HEK293 (cell line): Measurements from ENCODE around the gene MGAT4A.

Source experiments
- CTCF ChIA-PET: fragments of 350-600 bp; formaldehyde crosslinking; extraction: SDS; loops from one replicate; lab custom pipeline; 2021; ENCODE audit warnings: antibody characterized with exemption; lab: Yijun Ruan, JAX
- POLR2A ChIA-PET: fragments of 300-600 bp; formaldehyde crosslinking; extraction: SDS; loops from one replicate; lab custom pipeline; 2020; ENCODE audit warnings: antibody characterized with exemption, inconsistent platforms; lab: Yijun Ruan, JAX
- H3K27ac ChIP-seq: fragments of 200-500 bp; sonication (Bioruptor generic); 2 replicates; pipeline ENCODE4 v1.5.1; 2014; ENCODE audit warnings: low read depth, low read length, control low read depth, inconsistent platforms; ENCODE audit errors: extremely low read depth
- H3K36me3 ChIP-seq, 2 experiments: fragments of 200-500 bp in 1 of 2; sonication (Bioruptor generic) in 1 of 2; 1 replicate in 1 of 2; 2 replicates in 1 of 2; pipeline ENCODE4 v1.5.1; 2014 to 2017; ENCODE audit warnings: inconsistent platforms in 2 of 2, low read length in 2 of 2; ENCODE audit not compliant: control insufficient read depth in 2 of 2, insufficient read depth in 1 of 2
- H3K4me1 ChIP-seq: fragments of 200-500 bp; sonication (Bioruptor generic); 2 replicates; pipeline ENCODE4 v1.5.1; 2014; ENCODE audit warnings: mild to moderate bottlenecking, low read length, inconsistent platforms; ENCODE audit not compliant: control insufficient read depth, insufficient read depth
- H3K4me3 ChIP-seq: 2 replicates; pipeline ENCODE4 v1.5.1; 2011; ENCODE audit warnings: low read depth, mild to moderate bottlenecking, control low read depth, low read length, moderate library complexity
- H3K9me3 ChIP-seq: fragments of 200-500 bp; sonication (Bioruptor generic); 2 replicates; pipeline ENCODE4 v1.5.1; 2014; ENCODE audit warnings: low read depth, low read length, inconsistent platforms; ENCODE audit not compliant: control insufficient read depth, insufficient read depth
- FEZF1 ChIP-seq: fragments of 450-650 bp; formaldehyde crosslinking; IDR thresholded peaks from 2 replicates; pipeline ENCODE4 v1.5.1; 2016; ENCODE audit warnings: missing biosample characterization, missing genetic modification characterization
- HOXC10 ChIP-seq: sonication (generic); formaldehyde crosslinking; IDR thresholded peaks from 2 replicates; pipeline ENCODE4 v1.8.1; 2023; ENCODE audit warnings: mild to moderate bottlenecking, missing genetic modification reagents
- OSR2 ChIP-seq: fragments of 450-650 bp; formaldehyde crosslinking; IDR thresholded peaks from 2 replicates; pipeline ENCODE4 v1.5.1; 2016; ENCODE audit warnings: missing biosample characterization, missing genetic modification characterization
- PBX3 ChIP-seq: sonication (generic); formaldehyde crosslinking; IDR thresholded peaks from 2 replicates; pipeline ENCODE4 v1.8.1; 2022; ENCODE audit warnings: mild to moderate bottlenecking, moderate library complexity, missing genetic modification reagents
- PRDM1 ChIP-seq: fragments of 450-650 bp; formaldehyde crosslinking; IDR thresholded peaks from 2 replicates; pipeline ENCODE4; 2016; ENCODE audit warnings: missing biosample characterization, missing genetic modification characterization
- SP2 ChIP-seq: fragments of 450-650 bp; formaldehyde crosslinking; IDR thresholded peaks from 2 replicates; pipeline ENCODE4 v1.5.1; 2016; ENCODE audit warnings: missing biosample characterization, missing genetic modification characterization
- ZBTB17 ChIP-seq: fragments of 450-650 bp; formaldehyde crosslinking; IDR thresholded peaks from 2 replicates; pipeline ENCODE4 v1.5.1; 2016; ENCODE audit warnings: missing biosample characterization, missing genetic modification characterization
- ZBTB8A ChIP-seq: fragments of 450-650 bp; formaldehyde crosslinking; IDR thresholded peaks from 2 replicates; pipeline ENCODE4 v1.5.1; 2016; ENCODE audit warnings: missing biosample characterization, missing genetic modification characterization
- ZFP3 ChIP-seq: fragments of 450-650 bp; formaldehyde crosslinking; IDR thresholded peaks from 2 replicates; pipeline ENCODE4 v1.5.1; 2016; ENCODE audit warnings: low read depth, missing biosample characterization, missing genetic modification characterization
- ZNF221 ChIP-seq: fragments of 450-650 bp; formaldehyde crosslinking; IDR thresholded peaks from 2 replicates; pipeline ENCODE4 v1.5.1; 2017; ENCODE audit warnings: missing biosample characterization, missing genetic modification characterization, borderline replicate concordance
- ZNF24 ChIP-seq: fragments of 450-650 bp; formaldehyde crosslinking; IDR thresholded peaks from 2 replicates; pipeline ENCODE4 v1.5.1; 2016; ENCODE audit warnings: missing biosample characterization, missing genetic modification characterization
- ZNF350 ChIP-seq: fragments of 450-650 bp; formaldehyde crosslinking; IDR thresholded peaks from 2 replicates; pipeline ENCODE4 v1.5.0; 2017; ENCODE audit warnings: missing biosample characterization, mild to moderate bottlenecking, missing genetic modification characterization
- ZNF394 ChIP-seq: fragments of 450-650 bp; formaldehyde crosslinking; IDR thresholded peaks from 2 replicates; pipeline ENCODE4 v1.5.1; 2016; ENCODE audit warnings: missing biosample characterization, missing genetic modification characterization, mild to moderate bottlenecking, moderate library complexity, borderline replicate concordance
- ZNF48 ChIP-seq: fragments of 450-650 bp; formaldehyde crosslinking; IDR thresholded peaks from 2 replicates; pipeline ENCODE4 v1.5.1; 2016; ENCODE audit warnings: missing biosample characterization, missing genetic modification characterization
- ZNF501 ChIP-seq: fragments of 450-650 bp; formaldehyde crosslinking; IDR thresholded peaks from 2 replicates; pipeline ENCODE4 v1.5.1; 2016; ENCODE audit warnings: missing biosample characterization, missing genetic modification characterization
- ZNF510 ChIP-seq: fragments of 450-650 bp; formaldehyde crosslinking; IDR thresholded peaks from 2 replicates; pipeline ENCODE4 v1.5.1; 2018; ENCODE audit warnings: mild to moderate bottlenecking, missing genetic modification characterization, missing biosample characterization; ENCODE audit not compliant: insufficient replicate concordance
- ZNF558 ChIP-seq: fragments of 450-650 bp; formaldehyde crosslinking; IDR thresholded peaks from 2 replicates; pipeline ENCODE4 v1.5.1; 2016; ENCODE audit warnings: missing biosample characterization, missing genetic modification characterization
- ZNF560 ChIP-seq: fragments of 450-650 bp; formaldehyde crosslinking; IDR thresholded peaks from 2 replicates; pipeline ENCODE4 v1.5.1; 2017; ENCODE audit warnings: missing biosample characterization, missing genetic modification characterization, borderline replicate concordance
- ZNF561 ChIP-seq: fragments of 450-650 bp; IDR thresholded peaks from 2 replicates; pipeline ENCODE4 v1.5.1; 2018; ENCODE audit warnings: missing biosample characterization, missing genetic modification characterization, borderline replicate concordance
- ZNF580 ChIP-seq: fragments of 450-650 bp; formaldehyde crosslinking; IDR thresholded peaks from 2 replicates; pipeline ENCODE4 v1.5.1; 2016; ENCODE audit warnings: missing biosample characterization, missing genetic modification characterization
- ZNF600 ChIP-seq: fragments of 450-650 bp; formaldehyde crosslinking; IDR thresholded peaks from 2 replicates; pipeline ENCODE4 v1.5.1; 2016; ENCODE audit warnings: missing biosample characterization, missing genetic modification characterization
- ZNF626 ChIP-seq: fragments of 450-650 bp; sonication (Bioruptor Pico); formaldehyde crosslinking; IDR thresholded peaks from 2 replicates; pipeline ENCODE4 v1.5.1; 2018; ENCODE audit warnings: missing biosample characterization, missing genetic modification characterization, inconsistent platforms
- ZNF658 ChIP-seq: fragments of 450-650 bp; formaldehyde crosslinking; IDR thresholded peaks from 2 replicates; pipeline ENCODE4; 2016; ENCODE audit warnings: missing biosample characterization, missing genetic modification characterization
- ZNF664 ChIP-seq: fragments of 450-650 bp; formaldehyde crosslinking; IDR thresholded peaks from 2 replicates; pipeline ENCODE4 v1.5.1; 2016; ENCODE audit warnings: missing biosample characterization, missing genetic modification characterization
- ZNF707 ChIP-seq: fragments of 450-650 bp; formaldehyde crosslinking; IDR thresholded peaks from 2 replicates; pipeline ENCODE4 v1.5.1; 2016; ENCODE audit warnings: missing biosample characterization, missing genetic modification characterization
- ZNF837 ChIP-seq: fragments of 450-650 bp; formaldehyde crosslinking; IDR thresholded peaks from 2 replicates; pipeline ENCODE4 v1.5.1; 2016; ENCODE audit warnings: missing biosample characterization, missing genetic modification characterization
- TF ChIP-seq, protein P1 (sequence below): fragments of 450-650 bp; IDR thresholded peaks from 2 replicates; pipeline ENCODE4 v1.5.1; 2018; ENCODE audit warnings: missing biosample characterization, missing genetic modification characterization

The MGAT4A gene

DNA sequence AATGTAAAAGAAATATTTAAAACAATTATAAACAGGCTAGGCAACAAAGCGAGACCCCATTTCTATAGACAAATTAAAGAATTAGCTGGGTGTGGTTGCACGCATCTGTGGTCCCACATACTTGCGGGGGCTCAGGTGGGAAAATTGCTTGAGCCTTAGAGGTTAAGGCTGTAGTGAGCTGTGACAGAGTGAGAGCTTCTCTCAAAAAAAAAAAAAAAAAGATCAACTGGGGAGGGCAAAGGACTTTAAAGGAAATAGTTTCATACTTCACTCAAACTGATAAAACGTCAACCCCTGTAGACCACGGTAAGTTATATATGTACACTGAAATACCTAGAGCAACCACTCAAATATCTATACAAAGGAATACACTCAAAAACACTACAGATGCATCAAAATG, 37.5 kb downstream of the MGAT4A start:
- Histone ChIP-seq H3K9me3 (no peaks in the 10 kb centered on the region), H3K4me1 (no peaks in the 10 kb centered on the region), H3K4me3 (no peak overlapping the region)
- CTCF ChIA-PET, result no interaction called here
- TF ChIP-seq ZNF560 (tag by site-specific recombination), result no peak
- no peak for TF ChIP-seq ZBTB17
- TF ChIP-seq ZNF658 (tag by site-specific recombination), result no peak
- TF ChIP-seq ZNF600, result no peak
- no peak for TF ChIP-seq PRDM1 (tag by site-specific recombination)
- no peak for TF ChIP-seq FEZF1
- no peak for TF ChIP-seq ZBTB8A (tag by site-specific recombination)
- TF ChIP-seq, all 188 proteins: peak for 0
- no peak overlapping the region for H3K27ac ChIP-seq
- POLR2A ChIA-PET, result no interaction called here
- no peaks in the 10 kb centered on the region for H3K36me3 ChIP-seq

DNA sequence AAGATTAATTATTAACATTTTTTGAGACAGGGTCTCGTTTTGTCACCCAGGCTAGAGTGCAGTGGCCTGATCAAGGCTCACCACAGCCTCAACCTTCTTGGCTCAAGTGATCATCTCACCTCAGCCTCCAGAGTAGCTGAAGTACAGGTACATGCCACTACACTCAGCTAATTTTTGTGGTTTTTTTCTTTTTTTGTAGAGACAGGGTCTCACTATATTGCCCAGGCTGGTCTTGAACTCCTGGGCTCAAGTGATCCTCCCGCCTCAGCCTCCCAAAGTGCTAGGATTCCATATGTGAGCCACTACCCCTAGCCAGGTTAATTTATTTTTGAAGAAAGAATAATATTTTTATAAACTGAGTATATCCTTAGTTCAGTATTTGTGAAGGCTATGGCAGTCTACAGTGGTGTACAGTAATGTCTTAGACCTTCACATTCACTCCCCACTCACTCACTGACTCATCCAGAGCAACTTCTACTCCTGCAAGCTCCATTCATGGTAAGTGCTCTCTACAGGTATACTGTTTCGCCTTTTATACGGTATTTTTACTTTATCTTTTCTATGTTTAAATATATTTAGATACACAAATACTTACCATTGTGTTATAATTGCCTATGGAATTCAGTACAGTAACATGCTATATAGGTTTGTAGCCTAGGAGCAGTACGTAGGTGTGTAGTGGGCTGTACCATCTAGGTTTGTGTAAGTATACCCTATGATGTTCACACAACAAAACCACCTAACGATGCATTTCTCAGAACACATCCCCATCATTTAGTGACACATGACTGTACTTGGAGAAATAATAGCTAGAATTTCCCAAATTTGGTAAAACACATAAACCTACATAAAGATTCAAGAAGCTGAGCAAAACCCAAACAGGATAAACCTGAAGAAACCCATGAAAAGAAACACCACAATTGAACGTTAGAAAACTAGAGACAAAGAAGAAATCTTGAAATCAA, 38.6 kb downstream of the MGAT4A start:
- no peak overlapping the region for H3K4me3 ChIP-seq
- no peak overlapping the region for H3K27ac ChIP-seq
- POLR2A ChIA-PET, result no interaction called here
- no peak for TF ChIP-seq HOXC10 (CRISPR knock-in tag)
- no peak for TF ChIP-seq ZNF561 (tag by site-specific recombination)
- no peak for TF ChIP-seq SP2 (tag by site-specific recombination)
- TF ChIP-seq ZNF221 (tag by site-specific recombination), result no peak
- no peak for TF ChIP-seq ZNF580 (tag by site-specific recombination)
- TF ChIP-seq ZNF510 (tag by site-specific recombination), result no peak
- no peak for TF ChIP-seq ZNF394
- TF ChIP-seq ZFP3 (tag by site-specific recombination), result no peak
- TF ChIP-seq, protein P1, sequence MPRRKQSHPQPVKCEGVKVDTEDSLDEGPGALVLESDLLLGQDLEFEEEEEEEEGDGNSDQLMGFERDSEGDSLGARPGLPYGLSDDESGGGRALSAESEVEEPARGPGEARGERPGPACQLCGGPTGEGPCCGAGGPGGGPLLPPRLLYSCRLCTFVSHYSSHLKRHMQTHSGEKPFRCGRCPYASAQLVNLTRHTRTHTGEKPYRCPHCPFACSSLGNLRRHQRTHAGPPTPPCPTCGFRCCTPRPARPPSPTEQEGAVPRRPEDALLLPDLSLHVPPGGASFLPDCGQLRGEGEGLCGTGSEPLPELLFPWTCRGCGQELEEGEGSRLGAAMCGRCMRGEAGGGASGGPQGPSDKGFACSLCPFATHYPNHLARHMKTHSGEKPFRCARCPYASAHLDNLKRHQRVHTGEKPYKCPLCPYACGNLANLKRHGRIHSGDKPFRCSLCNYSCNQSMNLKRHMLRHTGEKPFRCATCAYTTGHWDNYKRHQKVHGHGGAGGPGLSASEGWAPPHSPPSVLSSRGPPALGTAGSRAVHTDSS (tag by site-specific recombination), result no peak
- TF ChIP-seq ZNF626 (tag by site-specific recombination), result no peak
- no peak for TF ChIP-seq ZNF664
- no peak for TF ChIP-seq ZNF24
- TF ChIP-seq ZNF501, result no peak
- no peak for TF ChIP-seq ZNF707 (tag by site-specific recombination)
- no peak for TF ChIP-seq OSR2
- TF ChIP-seq ZNF837 (tag by site-specific recombination), result no peak
- TF ChIP-seq PBX3 (CRISPR knock-in tag), result no peak
- TF ChIP-seq ZNF558 (tag by site-specific recombination), result no peak
- no peak for TF ChIP-seq ZNF48 (tag by site-specific recombination)
- TF ChIP-seq ZNF350, result no peak
- TF ChIP-seq, all 188 proteins: peak for 0
- CTCF ChIA-PET, result interaction anchor here (0.6 kb wide), 1 partner anchor 1017 kb away, joined by 3 read pairs; no protein-coding TSS in a partner anchor
- no peaks in the 10 kb centered on the region for H3K4me1 ChIP-seq
- no peaks in the 10 kb centered on the region for H3K36me3 ChIP-seq
- no peaks in the 10 kb centered on the region for H3K9me3 ChIP-seq
